ENCODE data around the gene PTPRQ.

The PTPRQ gene

GRCh38 chr12:80716696-80717469 is 272.8 kb downstream of the PTPRQ start, which contains the start of gene MYF5:
MYF5 (plus strand) TSS chr12:80716912; CDS start chr12:80717064, 152 bp downstream.
- no peaks in the 10 kb centered on the region for H3K4me1 ChIP-seq (ENCODE audit: control insufficient read depth, insufficient read depth, low read length)
- H3K27ac ChIP-seq (ENCODE audit: low read length) = no peak within 1 kb of the TSS
- no CpG with 5 or more reads among the region's 45 CpGs for WGBS (ENCODE audit: insufficient coverage, insufficient read length)
- no peaks in the 10 kb centered on the region for H3K9me3 ChIP-seq (ENCODE audit: control insufficient read depth, insufficient read depth, low read length)
- DNase-seq (ENCODE audit: low read depth, low spot score) = no peak
- H3K4me3 ChIP-seq (ENCODE audit: low read length) = no peak within 1 kb of the TSS
- H3K36me3 ChIP-seq (ENCODE audit: control insufficient read depth, insufficient read depth, low read length) = no peaks in the 10 kb centered on the region
- peaks cover 4% of the 10 kb centered on the region; the same call in 1 of the 2 replicates for H3K27me3 ChIP-seq (ENCODE audit: control insufficient read depth, insufficient read depth, low read length)

- H3K36me3 ChIP-seq (ENCODE audit: control insufficient read depth, insufficient read depth, low read length) = no peaks in the 10 kb centered on the region
- WGBS (ENCODE audit: insufficient coverage, insufficient read length) = no CpG with 5 or more reads among the region's 4 CpGs
- peaks cover 1% of the 10 kb centered on the region; the same call in 1 of the 2 replicates for H3K27me3 ChIP-seq (ENCODE audit: control insufficient read depth, insufficient read depth, low read length)
- H3K4me1 ChIP-seq (ENCODE audit: control insufficient read depth, insufficient read depth, low read length) = no peaks in the 10 kb centered on the region
- H3K9me3 ChIP-seq (ENCODE audit: control insufficient read depth, insufficient read depth, low read length) = no peaks in the 10 kb centered on the region
- no peak for DNase-seq (ENCODE audit: low read depth, low spot score)
- no peak overlapping the region for H3K4me3 ChIP-seq (ENCODE audit: low read length)
- no peak overlapping the region for H3K27ac ChIP-seq (ENCODE audit: low read length)
Measured at GRCh38 chr12:80717856-80718255, 273.8 kb downstream of the PTPRQ start.

- no CpG with 5 or more reads among the region's 1 CpG for WGBS (ENCODE audit: insufficient coverage, insufficient read length)
- Histone ChIP-seq H3K36me3 (ENCODE audit: control insufficient read depth, insufficient read depth, low read length) (no peaks in the 10 kb centered on the region), H3K27me3 (ENCODE audit: control insufficient read depth, insufficient read depth, low read length) (no peaks in the 10 kb centered on the region; the same call in 1 of the 2 replicates)
Measured at GRCh38 chr12:80720516-80720915, 276.5 kb downstream of the PTPRQ start.

GRCh38 chr12:80721326-80721725 is 277.3 kb downstream of the PTPRQ start:
- Histone ChIP-seq H3K9me3 (ENCODE audit: control insufficient read depth, insufficient read depth, low read length) (no peaks in the 10 kb centered on the region), H3K27ac (ENCODE audit: low read length) (no peak overlapping the region), H3K36me3 (ENCODE audit: control insufficient read depth, insufficient read depth, low read length) (no peaks in the 10 kb centered on the region), H3K4me3 (ENCODE audit: low read length) (no peak overlapping the region), H3K27me3 (ENCODE audit: control insufficient read depth, insufficient read depth, low read length) (no peaks in the 10 kb centered on the region), H3K4me1 (ENCODE audit: control insufficient read depth, insufficient read depth, low read length) (no peaks in the 10 kb centered on the region)
- no CpG with 5 or more reads among the region's 3 CpGs for WGBS (ENCODE audit: insufficient coverage, insufficient read length)
- DNase-seq (ENCODE audit: low read depth, low spot score) = no peak

More at GRCh38 chr12:80720516-80720915, 276.5 kb downstream of the PTPRQ start:
- no peak for DNase-seq (ENCODE audit: low read depth, low spot score)
- Histone ChIP-seq H3K27ac (ENCODE audit: low read length) (no peak overlapping the region), H3K4me3 (ENCODE audit: low read length) (no peak overlapping the region), H3K9me3 (ENCODE audit: control insufficient read depth, insufficient read depth, low read length) (no peaks in the 10 kb centered on the region), H3K4me1 (ENCODE audit: control insufficient read depth, insufficient read depth, low read length) (no peaks in the 10 kb centered on the region)

Measured in iPS DF 6.9 (cell line).